Osteocyte (in vitro differentiated cells): Measurements from ENCODE around the gene RIN3. TPM values are rescaled to one million over a fixed set of nuclear protein-coding genes. Genes with fewer than 3 reads are reported as not detected.
A peak's percentile ranks its signal among the peaks of the same experiment; 100 is the strongest.

Source experiments
- DNase-seq: peaks from one replicate; pipeline ENCODE4 v3.0.0; 2021; ENCODE audit warnings: mixed read lengths; ENCODE audit not compliant: unreplicated experiment; ENCODE audit errors: extremely low spot score
- H3K27ac Mint-ChIP-seq: one replicate; pipeline ENCODE4 v1.8.0; 2021; ENCODE audit warnings: mild to moderate bottlenecking, mixed read lengths; ENCODE audit not compliant: unreplicated experiment
- H3K27me3 Mint-ChIP-seq: one replicate; pipeline ENCODE4 v1.8.0; 2021; ENCODE audit warnings: mixed read lengths; ENCODE audit not compliant: unreplicated experiment
- H3K36me3 Mint-ChIP-seq: one replicate; pipeline ENCODE4 v1.8.0; 2021; ENCODE audit warnings: mixed read lengths; ENCODE audit not compliant: unreplicated experiment
- H3K4me1 Mint-ChIP-seq: one replicate; pipeline ENCODE4 v1.8.0; 2021; ENCODE audit warnings: mixed read lengths; ENCODE audit not compliant: unreplicated experiment
- H3K4me3 Mint-ChIP-seq: one replicate; pipeline ENCODE4 v1.8.0; 2021; ENCODE audit warnings: mild to moderate bottlenecking, moderate library complexity, mixed read lengths; ENCODE audit not compliant: unreplicated experiment
- H3K9me3 Mint-ChIP-seq: one replicate; pipeline ENCODE4 v1.8.0; 2021; ENCODE audit warnings: mixed read lengths; ENCODE audit not compliant: unreplicated experiment
- CTCF ChIP-seq: fragments of 200-600 bp; sonication (generic); IDR thresholded peaks from 2 replicates; pipeline ENCODE4 v1.5.0; 2021; ENCODE audit warnings: antibody characterized with exemption, mild to moderate bottlenecking, moderate library complexity
- total RNA-seq: library from RNA; stranded (reverse); gene quantifications from 2 replicates; pipeline ENCODE4 v1.2.1, GENCODE V29; 2021

RIN3 gene
- total RNA-seq, 1 donor from 2014 or later: 26.7 TPM

- Mint-ChIP-seq H3K4me1 (peaks cover 9% of the 10 kb centered on the region), H3K9me3 (no peaks in the 10 kb centered on the region), H3K36me3 (peaks cover 11% of the 10 kb centered on the region), H3K4me3 (no peak overlapping the region), H3K27ac (no peak overlapping the region), H3K27me3 (no peaks in the 10 kb centered on the region)
- no peak for DNase-seq
- no peak for TF ChIP-seq CTCF
Measured at GRCh38 chr14:92607702-92608429, 94.3 kb downstream of the RIN3 start.

- Mint-ChIP-seq H3K4me3 (no peak overlapping the region), H3K27ac (no peak overlapping the region), H3K27me3 (no peaks in the 10 kb centered on the region), H3K36me3 (peaks cover 11% of the 10 kb centered on the region), H3K9me3 (no peaks in the 10 kb centered on the region), H3K4me1 (peaks cover 3% of the 10 kb centered on the region)
- no peak for TF ChIP-seq CTCF
- no peak for DNase-seq
Measured at GRCh38 chr14:92609955-92610354, 96.4 kb downstream of the RIN3 start.

- Mint-ChIP-seq H3K9me3 (no peaks in the 10 kb centered on the region), H3K36me3 (peaks cover 11% of the 10 kb centered on the region), H3K27me3 (no peaks in the 10 kb centered on the region), H3K4me3 (no peak overlapping the region), H3K4me1 (peaks cover 3% of the 10 kb centered on the region), H3K27ac (no peak overlapping the region)
- no peak for TF ChIP-seq CTCF
- no peak for DNase-seq
Measured at GRCh38 chr14:92610849-92611271, 97.3 kb downstream of the RIN3 start.

GRCh38 chr14:92613008-92613658 lies 99.6 kb downstream of the RIN3 start:
- peaks cover 8% of the 10 kb centered on the region for H3K36me3 Mint-ChIP-seq
- H3K27ac Mint-ChIP-seq: no peak overlapping the region
- no peak for DNase-seq
- no peak overlapping the region for H3K4me3 Mint-ChIP-seq
- peak; percentile 60 for TF ChIP-seq CTCF
- H3K4me1 Mint-ChIP-seq: peaks cover 3% of the 10 kb centered on the region
- H3K9me3 Mint-ChIP-seq: no peaks in the 10 kb centered on the region
- no peaks in the 10 kb centered on the region for H3K27me3 Mint-ChIP-seq

GRCh38 chr14:92613681-92614260 lies 100.2 kb downstream of the RIN3 start:
- Mint-ChIP-seq H3K36me3 (peaks cover 8% of the 10 kb centered on the region), H3K4me3 (no peak overlapping the region), H3K27ac (no peak overlapping the region), H3K4me1 (peaks cover 3% of the 10 kb centered on the region), H3K9me3 (no peaks in the 10 kb centered on the region), H3K27me3 (no peaks in the 10 kb centered on the region)
- no peak for TF ChIP-seq CTCF
- no peak for DNase-seq
